Upper lobe of right lung (tissue), 1 donor: Measurements from ENCODE around the gene PLEKHN1. TPM values are rescaled to one million over a fixed set of nuclear protein-coding genes. Genes with fewer than 3 reads are reported as not detected.
"Not testable (repeated sequence)": the region's sequence is repeated elsewhere in the genome, so short reads cannot be mapped to it uniquely, and the experiment has no call there.

Source experiments
- ATAC-seq: fragments of 200-7000 bp; cut with Tn5 transposase; one replicate; pipeline ENCODE4 v1.9.1; 2020; ENCODE audit warnings: mild to moderate bottlenecking, moderate library complexity
- DNase-seq: peaks from one replicate; pipeline ENCODE4 v3.0.0-alpha.2; 2020
- H3K27ac ChIP-seq: fragments of 200-600 bp; one replicate; pipeline ENCODE4 v1.8.0; 2022
- H3K27me3 ChIP-seq: fragments of 200-600 bp; one replicate; pipeline ENCODE4 v1.8.0; 2022; ENCODE audit warnings: mild to moderate bottlenecking
- H3K36me3 ChIP-seq: fragments of 200-600 bp; one replicate; pipeline ENCODE4 v1.8.0; 2022
- H3K4me1 ChIP-seq: fragments of 200-600 bp; one replicate; pipeline ENCODE4 v1.8.0; 2022
- H3K4me3 ChIP-seq: fragments of 200-600 bp; one replicate; pipeline ENCODE4 v1.8.0; 2022; ENCODE audit warnings: mild to moderate bottlenecking
- H3K9me3 ChIP-seq: fragments of 200-600 bp; one replicate; pipeline ENCODE4 v1.8.0; 2022
- intact Hi-C: fragments of 100-400 bp; cut with DNase I; formaldehyde crosslinking; loops from one replicate; pipeline ENCODE4 v1.11.0; 2022
- total RNA-seq: library from RNA; stranded (reverse); fragmentation: NEBNext Ultra II Directional; extraction: Animal tissue kit (Norgen Biotek cat#: 25700); gene quantifications from one replicate; pipeline ENCODE4 v1.2.1, GENCODE V29; 2021
- TF ChIP-seq, protein P1 (sequence below): fragments of 200-600 bp; IDR thresholded peaks from one replicate; pipeline ENCODE4 v1.8.0; 2022; ENCODE audit warnings: antibody characterized with exemption
- donor health status: DM: no; HTN: yes; CAD: no; lungs with severe emphysema.

Gene PLEKHN1
- total RNA-seq, 1 donor from 2014 or later, result 2.1 TPM

DNA sequence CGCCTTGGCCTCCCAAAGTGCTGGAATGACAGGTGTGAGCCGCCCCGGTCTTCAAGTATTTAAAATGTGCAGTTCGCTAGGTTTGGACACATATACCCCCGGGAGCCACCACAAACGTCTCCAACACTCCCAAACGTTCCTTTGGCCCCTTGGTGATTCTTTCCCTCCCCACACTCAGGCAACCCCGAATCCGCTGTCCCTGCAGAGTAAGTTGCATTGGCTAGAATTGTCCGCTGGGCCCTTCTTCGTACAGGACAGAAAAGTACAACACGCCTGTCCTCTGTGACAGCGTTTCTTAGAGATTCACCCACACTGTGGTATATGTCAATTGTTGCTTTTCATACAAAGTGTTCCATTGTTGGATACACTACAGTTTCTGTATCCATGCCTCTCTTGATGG lies 18.8 kb downstream of the PLEKHN1 start:
- peaks cover 15% of the 10 kb centered on the region for H3K27me3 ChIP-seq
- TF ChIP-seq, protein P1, sequence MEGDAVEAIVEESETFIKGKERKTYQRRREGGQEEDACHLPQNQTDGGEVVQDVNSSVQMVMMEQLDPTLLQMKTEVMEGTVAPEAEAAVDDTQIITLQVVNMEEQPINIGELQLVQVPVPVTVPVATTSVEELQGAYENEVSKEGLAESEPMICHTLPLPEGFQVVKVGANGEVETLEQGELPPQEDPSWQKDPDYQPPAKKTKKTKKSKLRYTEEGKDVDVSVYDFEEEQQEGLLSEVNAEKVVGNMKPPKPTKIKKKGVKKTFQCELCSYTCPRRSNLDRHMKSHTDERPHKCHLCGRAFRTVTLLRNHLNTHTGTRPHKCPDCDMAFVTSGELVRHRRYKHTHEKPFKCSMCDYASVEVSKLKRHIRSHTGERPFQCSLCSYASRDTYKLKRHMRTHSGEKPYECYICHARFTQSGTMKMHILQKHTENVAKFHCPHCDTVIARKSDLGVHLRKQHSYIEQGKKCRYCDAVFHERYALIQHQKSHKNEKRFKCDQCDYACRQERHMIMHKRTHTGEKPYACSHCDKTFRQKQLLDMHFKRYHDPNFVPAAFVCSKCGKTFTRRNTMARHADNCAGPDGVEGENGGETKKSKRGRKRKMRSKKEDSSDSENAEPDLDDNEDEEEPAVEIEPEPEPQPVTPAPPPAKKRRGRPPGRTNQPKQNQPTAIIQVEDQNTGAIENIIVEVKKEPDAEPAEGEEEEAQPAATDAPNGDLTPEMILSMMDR, result no peak
- intact Hi-C loops, result loop anchor here (10.0 kb wide), 1 partner anchor 80 kb away; no protein-coding TSS in a partner anchor
- H3K4me1 ChIP-seq, result no peaks in the 10 kb centered on the region
- H3K4me3 ChIP-seq, result no peak overlapping the region
- DNase-seq (no peak), ATAC-seq (no peak)
- H3K27ac ChIP-seq, result no peak overlapping the region
- H3K36me3 ChIP-seq, result no peaks in the 10 kb centered on the region
- no peaks in the 10 kb centered on the region for H3K9me3 ChIP-seq

DNA sequence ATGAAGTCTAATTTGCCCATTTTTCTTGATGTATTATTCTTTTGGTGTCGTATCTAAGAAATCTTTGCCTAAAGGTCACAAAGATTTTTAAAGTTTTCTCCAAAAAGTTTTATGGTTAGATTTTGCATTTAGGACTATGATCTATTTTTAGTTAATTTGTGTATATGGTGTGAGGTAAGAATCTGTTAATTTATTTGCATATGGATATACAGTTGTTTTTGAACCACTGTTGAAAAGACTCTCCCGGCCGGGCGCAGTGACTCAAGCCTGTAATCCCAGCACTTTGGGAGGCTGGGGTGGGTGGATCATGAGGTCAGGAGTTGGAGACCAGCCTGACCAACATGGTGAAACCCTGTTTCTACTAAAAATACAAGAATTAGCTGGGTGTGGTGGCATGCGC lies 21.8 kb downstream of the PLEKHN1 start:
- H3K4me1 ChIP-seq, ATAC-seq, H3K9me3 ChIP-seq, DNase-seq, H3K4me3 ChIP-seq, H3K36me3 ChIP-seq, H3K27me3 ChIP-seq, H3K27ac ChIP-seq: not testable (repeated sequence)
- intact Hi-C loops, result loop anchor here (10.0 kb wide), 1 partner anchor 77 kb away; no protein-coding TSS in a partner anchor

DNA sequence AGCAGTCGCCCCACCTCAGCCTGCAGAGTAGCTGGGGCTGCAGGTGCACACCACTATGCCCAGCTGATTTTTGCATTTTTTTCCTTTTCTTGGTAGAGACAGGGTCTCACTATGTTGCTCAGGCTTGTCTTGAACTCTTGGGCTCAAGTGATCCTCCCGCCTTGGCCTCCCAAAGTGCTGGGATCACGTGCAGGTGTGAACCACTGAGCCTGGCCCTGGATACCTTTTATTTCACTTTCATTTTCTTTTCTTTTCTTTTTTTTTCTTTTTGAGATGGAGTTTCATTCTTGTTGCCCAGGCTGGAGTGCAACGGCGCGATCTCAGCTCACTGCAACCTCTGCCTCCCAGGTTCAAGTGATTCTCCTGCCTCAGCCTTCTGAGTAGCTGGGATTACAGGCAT lies 25.0 kb downstream of the PLEKHN1 start:
- intact Hi-C loops, result not testable (repeated sequence)

DNA sequence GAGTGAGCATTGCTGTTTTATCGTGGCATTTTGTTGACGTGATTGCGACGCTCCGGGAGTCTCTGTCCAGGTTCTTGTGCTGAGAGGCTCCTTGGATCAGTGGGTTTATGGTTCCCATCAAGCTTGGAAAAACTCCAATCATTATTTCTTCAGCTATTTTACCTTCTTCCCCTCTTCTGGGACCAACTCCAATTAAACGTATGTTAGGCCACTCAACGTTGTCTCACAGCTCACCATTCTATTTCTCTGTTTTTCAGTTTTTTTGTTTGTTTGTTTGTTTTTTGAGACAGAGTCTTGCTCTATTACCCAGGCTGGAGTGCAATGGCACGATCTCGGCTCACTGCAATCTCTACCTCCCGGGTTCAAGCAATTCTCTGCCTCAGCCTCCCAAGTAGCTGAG lies 25.6 kb downstream of the PLEKHN1 start:
- Histone ChIP-seq H3K9me3 (no peaks in the 10 kb centered on the region), H3K27ac (no peak overlapping the region), H3K4me1 (no peaks in the 10 kb centered on the region), H3K4me3 (no peak overlapping the region), H3K27me3 (peaks cover 2% of the 10 kb centered on the region), H3K36me3 (no peaks in the 10 kb centered on the region)
- DNase-seq (no peak), ATAC-seq (no peak)
- TF ChIP-seq, protein P1, result no peak
- intact Hi-C loops, result no loop called here

More for the DNA sequence above, 25.0 kb downstream of the PLEKHN1 start:
- H3K9me3 ChIP-seq, H3K4me1 ChIP-seq, H3K4me3 ChIP-seq, H3K27me3 ChIP-seq, DNase-seq, H3K27ac ChIP-seq, ATAC-seq, H3K36me3 ChIP-seq: not testable (repeated sequence)

DNA sequence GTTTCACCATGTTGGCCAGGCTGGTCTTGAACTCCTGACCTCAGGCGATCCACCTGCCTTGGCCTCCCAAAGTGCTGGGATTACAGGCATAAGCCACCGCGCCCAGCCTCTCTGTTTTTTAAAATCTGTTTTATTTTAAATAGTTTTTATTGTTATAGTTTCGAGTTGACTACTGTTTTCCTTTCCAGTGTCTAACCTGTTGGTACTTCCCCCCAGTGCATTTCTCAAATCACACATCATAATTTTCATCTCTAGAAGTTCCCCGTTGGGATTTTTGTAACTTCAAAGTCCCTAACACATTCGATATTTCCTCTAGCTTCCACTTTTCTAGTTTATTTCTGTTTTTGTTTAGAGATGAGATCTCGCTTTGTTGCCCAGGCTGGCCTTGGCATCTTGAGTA lies 26.1 kb downstream of the PLEKHN1 start:
- ATAC-seq, result no peak
- no peak overlapping the region for H3K27ac ChIP-seq
- no peak for DNase-seq
- no peak overlapping the region for H3K4me3 ChIP-seq
- intact Hi-C loops, result no loop called here
- H3K9me3 ChIP-seq, result no peaks in the 10 kb centered on the region
- TF ChIP-seq, protein P1, result no peak
- H3K27me3 ChIP-seq, result peaks cover 7% of the 10 kb centered on the region
- no peaks in the 10 kb centered on the region for H3K4me1 ChIP-seq
- H3K36me3 ChIP-seq, result no peaks in the 10 kb centered on the region

DNA sequence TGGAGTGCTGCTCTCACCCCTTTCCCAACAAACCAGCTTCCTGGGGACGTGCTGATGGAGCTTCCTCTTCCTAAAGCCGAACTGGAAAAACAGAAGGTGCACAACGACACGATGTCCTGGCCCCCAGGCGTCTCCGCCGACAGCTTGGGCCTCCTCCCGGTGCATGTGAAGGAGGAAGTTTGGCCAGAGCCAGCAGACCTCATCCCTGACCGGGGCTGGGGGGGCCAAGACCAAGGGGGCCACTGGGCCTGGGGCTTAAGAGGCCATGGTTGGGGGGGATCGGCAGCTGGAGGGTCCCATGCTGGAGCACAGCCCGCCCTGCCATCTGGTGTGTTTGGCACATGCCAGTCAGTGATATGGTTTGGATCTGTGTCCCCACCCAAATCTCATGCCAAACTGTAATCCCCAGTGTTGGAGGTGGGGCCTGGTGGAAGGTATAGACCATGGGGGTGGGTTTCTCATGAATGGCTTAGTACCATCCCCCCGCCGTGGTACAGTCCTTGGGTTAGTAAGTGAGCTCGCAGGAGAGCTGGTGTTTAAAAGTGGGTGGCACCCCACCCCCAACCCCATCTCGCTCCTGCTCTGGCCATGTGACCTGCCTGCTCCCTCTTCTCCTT lies 27.2 kb downstream of the PLEKHN1 start:
- ATAC-seq (no peak), DNase-seq (peak; percentile 57)
- Histone ChIP-seq H3K36me3 (no peaks in the 10 kb centered on the region), H3K4me1 (no peaks in the 10 kb centered on the region), H3K27me3 (peaks cover 18% of the 10 kb centered on the region), H3K27ac (no peak overlapping the region), H3K9me3 (no peaks in the 10 kb centered on the region), H3K4me3 (no peak overlapping the region)
- TF ChIP-seq, protein P1, result no peak
- intact Hi-C loops, result no loop called here

DNA sequence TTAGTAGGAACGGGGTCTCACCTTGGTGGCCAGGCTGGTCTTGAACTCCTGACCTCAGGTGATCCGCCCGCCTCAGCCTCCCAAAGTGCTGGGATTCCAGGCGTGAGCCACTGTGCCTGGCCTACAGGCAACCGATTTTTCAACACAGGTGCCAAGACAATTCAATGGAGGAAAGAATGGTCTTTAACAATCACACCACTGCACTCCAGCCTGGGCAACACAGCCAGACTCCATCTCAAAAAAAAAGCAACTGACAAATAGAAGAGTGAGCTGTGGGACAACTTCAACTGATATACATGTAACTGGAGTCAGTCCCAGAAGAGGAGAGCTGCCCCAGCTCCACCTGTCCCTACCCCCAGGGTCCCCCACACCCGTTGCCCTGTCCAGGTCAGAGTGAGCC lies 28.3 kb downstream of the PLEKHN1 start:
- DNase-seq, H3K4me1 ChIP-seq, ATAC-seq, H3K4me3 ChIP-seq, H3K27ac ChIP-seq, intact Hi-C loops, H3K36me3 ChIP-seq, H3K9me3 ChIP-seq: not testable (repeated sequence)
- H3K27me3 ChIP-seq, result peaks cover 25% of the 10 kb centered on the region
